ENCODE measurements around the gene RRAD.

DNA sequence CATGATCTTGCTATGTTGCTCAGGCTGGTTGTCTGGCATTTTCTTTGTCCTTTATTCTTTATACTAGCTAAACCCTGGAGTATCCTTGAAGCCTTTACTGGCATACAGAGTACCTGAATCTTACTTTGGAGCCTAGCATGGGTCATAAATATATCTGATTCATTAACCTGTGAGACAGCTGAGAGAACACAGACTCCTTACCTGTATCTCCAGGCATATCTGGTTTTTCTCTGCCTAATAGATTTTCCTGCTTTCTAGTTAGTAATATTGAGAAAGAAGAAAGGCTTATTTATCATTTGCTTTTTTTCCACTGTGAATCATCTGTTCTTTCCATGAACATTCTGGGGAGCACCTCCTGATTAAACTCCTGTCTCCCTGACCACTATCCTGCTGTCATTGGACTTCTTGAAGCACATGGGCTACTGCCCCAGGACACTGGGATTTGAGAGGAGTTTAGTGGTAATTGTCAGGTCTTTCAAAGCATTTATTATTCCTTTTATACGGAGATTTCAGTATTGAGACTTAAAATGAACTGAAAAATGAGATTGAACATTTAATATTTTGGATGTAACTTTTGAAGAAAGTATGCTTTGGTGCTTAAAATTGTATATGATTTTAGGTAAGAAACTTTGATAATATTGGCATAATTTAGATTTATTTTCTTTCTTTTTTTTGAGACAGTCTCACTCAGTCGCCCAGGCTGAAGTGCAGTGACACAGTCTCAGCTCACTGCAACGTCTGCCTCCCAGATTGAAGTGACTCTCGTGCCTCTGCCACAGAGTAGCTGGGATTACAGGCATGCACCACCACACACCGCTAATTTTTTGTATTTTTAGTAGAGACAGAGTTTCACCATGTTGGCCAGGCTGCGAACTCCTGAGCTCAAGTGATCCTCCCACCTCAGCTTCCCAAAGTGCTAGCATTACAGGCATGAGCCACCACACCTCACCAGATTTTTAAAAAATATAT is 36.4 kb downstream of the RRAD start:
- no peak for TF ChIP-seq CTCF (conservative IDR thresholded peaks at IDR 0.05; ENCODE audit: low read depth, low read length)
- TF ChIP-seq RAD21 (IDR thresholded peaks at IDR 0.05; ENCODE audit: low read length) = no peak
- no peak for TF ChIP-seq POLR2A (IDR thresholded peaks at IDR 0.05; ENCODE audit: low read depth, low read length)
- no peak for TF ChIP-seq MXI1 (IDR thresholded peaks at IDR 0.05; ENCODE audit: borderline replicate concordance, low read depth, low read length)
- TF ChIP-seq, protein P1, sequence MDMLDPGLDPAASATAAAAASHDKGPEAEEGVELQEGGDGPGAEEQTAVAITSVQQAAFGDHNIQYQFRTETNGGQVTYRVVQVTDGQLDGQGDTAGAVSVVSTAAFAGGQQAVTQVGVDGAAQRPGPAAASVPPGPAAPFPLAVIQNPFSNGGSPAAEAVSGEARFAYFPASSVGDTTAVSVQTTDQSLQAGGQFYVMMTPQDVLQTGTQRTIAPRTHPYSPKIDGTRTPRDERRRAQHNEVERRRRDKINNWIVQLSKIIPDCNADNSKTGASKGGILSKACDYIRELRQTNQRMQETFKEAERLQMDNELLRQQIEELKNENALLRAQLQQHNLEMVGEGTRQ (IDR thresholded peaks at IDR 0.05; ENCODE audit: low read depth, low read length) = no peak
- TF ChIP-seq CEBPB (IDR thresholded peaks at IDR 0.05; ENCODE audit: low read depth, low read length) = no peak
- TF ChIP-seq, protein P2, sequence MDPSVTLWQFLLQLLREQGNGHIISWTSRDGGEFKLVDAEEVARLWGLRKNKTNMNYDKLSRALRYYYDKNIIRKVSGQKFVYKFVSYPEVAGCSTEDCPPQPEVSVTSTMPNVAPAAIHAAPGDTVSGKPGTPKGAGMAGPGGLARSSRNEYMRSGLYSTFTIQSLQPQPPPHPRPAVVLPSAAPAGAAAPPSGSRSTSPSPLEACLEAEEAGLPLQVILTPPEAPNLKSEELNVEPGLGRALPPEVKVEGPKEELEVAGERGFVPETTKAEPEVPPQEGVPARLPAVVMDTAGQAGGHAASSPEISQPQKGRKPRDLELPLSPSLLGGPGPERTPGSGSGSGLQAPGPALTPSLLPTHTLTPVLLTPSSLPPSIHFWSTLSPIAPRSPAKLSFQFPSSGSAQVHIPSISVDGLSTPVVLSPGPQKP (IDR thresholded peaks at IDR 0.05; ENCODE audit: borderline replicate concordance, low read depth, low read length) = no peak
- no peak for TF ChIP-seq MAFK (IDR thresholded peaks at IDR 0.05; ENCODE audit: low read depth, low read length)
- no peak for TF ChIP-seq MAZ (IDR thresholded peaks at IDR 0.05; ENCODE audit: borderline replicate concordance, low read depth, low read length)

All from IMR-90 (cell line).